HFF-Myc (cell line): ENCODE measurements around the gene USO1.
A peak's percentile ranks its signal among the peaks of the same experiment; 100 is the strongest.
"Not testable (repeated sequence)": the region's sequence is repeated elsewhere in the genome, so short reads cannot be mapped to it uniquely, and the experiment has no call there.

Experiments used
- DNase-seq: peaks from one replicate; pipeline ENCODE4 v3.0.0-alpha.2; 2011; ENCODE audit warnings: low read depth; ENCODE audit errors: extremely low read depth
- H3K4me3 ChIP-seq: replicated peaks from 2 replicates; pipeline ENCODE4 v1.5.1; 2011; ENCODE audit warnings: low read depth, mild to moderate bottlenecking, control low read depth, low read length
- CTCF ChIP-seq: IDR thresholded peaks from 2 replicates; pipeline ENCODE4 v1.5.1; 2012; ENCODE audit warnings: mild to moderate bottlenecking, low read depth, low read length, control low read depth; ENCODE audit errors: missing control alignments

The USO1 gene

GRCh38 chr4:75844151-75844662 is 119.8 kb downstream of the USO1 start:
- no peak for TF ChIP-seq CTCF
- peak; percentile 35 for DNase-seq
- H3K4me3 ChIP-seq: no peak overlapping the region

GRCh38 chr4:75845992-75846391 is 121.6 kb downstream of the USO1 start:
- no peak for TF ChIP-seq CTCF
- DNase-seq: no peak
- H3K4me3 ChIP-seq: no peak overlapping the region

- peak; percentile 61 for TF ChIP-seq CTCF
- not testable (repeated sequence) for H3K4me3 ChIP-seq
- peak; percentile 87 for DNase-seq
Observed at GRCh38 chr4:75848171-75848760, 123.9 kb downstream of the USO1 start.

GRCh38 chr4:75848891-75849290 is 124.5 kb downstream of the USO1 start:
- DNase-seq: no peak
- TF ChIP-seq CTCF: no peak
- no peak overlapping the region for H3K4me3 ChIP-seq

- no peak for DNase-seq
- no peak for TF ChIP-seq CTCF
Observed at GRCh38 chr4:75849461-75849860, 125.1 kb downstream of the USO1 start.

GRCh38 chr4:75858721-75859120 is 134.3 kb downstream of the USO1 start:
- no peak for DNase-seq
- no peak overlapping the region for H3K4me3 ChIP-seq
- TF ChIP-seq CTCF: no peak

More at GRCh38 chr4:75849461-75849860, 125.1 kb downstream of the USO1 start:
- no peak overlapping the region for H3K4me3 ChIP-seq

GRCh38 chr4:75860606-75861005 is 136.2 kb downstream of the USO1 start:
- no peak overlapping the region for H3K4me3 ChIP-seq
- TF ChIP-seq CTCF: no peak
- no peak for DNase-seq
